IMR-90 (cell line): ENCODE results near the gene ADRA2C. TPM values are rescaled to one million over a fixed set of nuclear protein-coding genes. Genes with fewer than 3 reads are reported as not detected.

Experiments
- ATAC-seq: fragments of 200-7000 bp; cut with Tn5 transposase; 2 replicates; pipeline ENCODE4 v1.9.1; 2020; ENCODE audit warnings: low read depth, mild to moderate bottlenecking, moderate library complexity
- BruUV-seq: library from RNA; stranded (reverse); fragments of 400-500 nt; replicated peaks from 2 replicates; lab custom pipeline; 2021; lab: Mats Ljungman, UMichigan
- CTCF ChIA-PET: fragments of 300-600 bp; formaldehyde crosslinking; extraction: SDS; loops from one replicate; lab custom pipeline; 2021; ENCODE audit warnings: antibody characterized with exemption; lab: Yijun Ruan, JAX
- POLR2A ChIA-PET: fragments of 300-600 bp; sonication (Branson Sonifier 250); formaldehyde crosslinking; loops from one replicate; lab custom pipeline; 2022; ENCODE audit warnings: antibody characterized with exemption; ENCODE audit not compliant: unreplicated experiment; lab: Charles Lee
- DNase-seq: peaks from one replicate; pipeline ENCODE4 v3.0.0; 2013
- H2AFZ ChIP-seq: replicated peaks from 2 replicates; pipeline ENCODE3; 2013; ENCODE audit warnings: low read length, mild to moderate bottlenecking; ENCODE audit not compliant: poor library complexity
- H2AK5ac ChIP-seq: 2 replicates; pipeline ENCODE4 v1.6.1; 2013; ENCODE audit warnings: low read depth, low read length, inconsistent platforms
- H2AK9ac ChIP-seq: replicated peaks from 2 replicates; pipeline ENCODE3; 2013; ENCODE audit warnings: mild to moderate bottlenecking, low read depth, low read length, moderate library complexity; ENCODE audit not compliant: poor library complexity
- H2BK120ac ChIP-seq: 2 replicates; pipeline ENCODE4 v1.6.1; 2013; ENCODE audit warnings: low read depth, low read length, inconsistent platforms
- H2BK15ac ChIP-seq: 3 replicates; pipeline ENCODE4 v1.6.1; 2013; ENCODE audit warnings: low read depth, low read length, inconsistent platforms
- H2BK20ac ChIP-seq: 2 replicates; pipeline ENCODE4 v1.6.1; 2013; ENCODE audit warnings: low read depth, mild to moderate bottlenecking, inconsistent platforms, low read length, moderate library complexity
- H2BK5ac ChIP-seq: 2 replicates; pipeline ENCODE4 v1.6.1; 2013; ENCODE audit warnings: mild to moderate bottlenecking, low read depth, low read length, inconsistent platforms; ENCODE audit not compliant: poor library complexity, severe bottlenecking
- H3K14ac ChIP-seq: replicated peaks from 2 replicates; pipeline ENCODE4 v1.6.1; 2013; ENCODE audit warnings: low read depth, low read length, inconsistent platforms
- H3K18ac ChIP-seq: 2 replicates; pipeline ENCODE4 v1.6.1; 2013; ENCODE audit warnings: low read depth, low read length, control low read depth
- H3K23ac ChIP-seq: 2 replicates; pipeline ENCODE4 v1.6.1; 2013; ENCODE audit warnings: low read depth, low read length, inconsistent platforms
- H3K27ac ChIP-seq: 2 replicates; pipeline ENCODE4 v1.5.1; 2013; ENCODE audit warnings: mild to moderate bottlenecking, control low read depth, low read length; ENCODE audit not compliant: insufficient read depth
- H3K27me3 ChIP-seq: 2 replicates; pipeline ENCODE4 v1.6.1; 2013; ENCODE audit warnings: low read length; ENCODE audit not compliant: control insufficient read depth, insufficient read depth
- H3K36me3 ChIP-seq: 2 replicates; pipeline ENCODE4 v1.6.1; 2013; ENCODE audit warnings: low read length, mixed read lengths; ENCODE audit not compliant: control insufficient read depth, insufficient read depth
- H3K4ac ChIP-seq: 2 replicates; pipeline ENCODE4 v1.6.1; 2013; ENCODE audit warnings: low read depth, low read length, inconsistent platforms
- H3K4me1 ChIP-seq: 2 replicates; pipeline ENCODE4 v1.6.1; 2013; ENCODE audit warnings: low read length, mixed read lengths; ENCODE audit not compliant: control insufficient read depth, insufficient read depth
- H3K4me2 ChIP-seq: 2 replicates; pipeline ENCODE4 v1.6.1; 2013; ENCODE audit warnings: low read depth, mild to moderate bottlenecking, control low read depth, low read length, moderate library complexity
- H3K4me3 ChIP-seq: 2 replicates; pipeline ENCODE4 v1.5.1; 2013; ENCODE audit warnings: low read depth, mild to moderate bottlenecking, control low read depth, low read length, moderate library complexity; ENCODE audit not compliant: insufficient read depth
- H3K56ac ChIP-seq: 2 replicates; pipeline ENCODE4 v1.6.1; 2013; ENCODE audit warnings: low read length, inconsistent platforms; ENCODE audit not compliant: insufficient read depth; ENCODE audit errors: extremely low read depth
- H3K79me1 ChIP-seq, 2 experiments: 2 replicates each; pipeline ENCODE4 v1.6.1; 2013; ENCODE audit warnings: low read length in 2 of 2, inconsistent platforms in 1 of 2, low read depth in 1 of 2
- H3K9ac ChIP-seq: 2 replicates; pipeline ENCODE4 v1.6.1; 2013; ENCODE audit warnings: low read depth, low read length, control low read depth
- H3K9me1 ChIP-seq: 2 replicates; pipeline ENCODE4 v1.6.1; 2013; ENCODE audit warnings: low read length, inconsistent platforms; ENCODE audit not compliant: insufficient read depth
- H3K9me3 ChIP-seq: 2 replicates; pipeline ENCODE4 v1.6.1; 2013; ENCODE audit warnings: low read length; ENCODE audit not compliant: control insufficient read depth, insufficient read depth
- H4K20me1 ChIP-seq: 2 replicates; pipeline ENCODE4 v1.6.1; 2013; ENCODE audit warnings: low read length, inconsistent platforms; ENCODE audit not compliant: insufficient read depth
- H4K5ac ChIP-seq: 2 replicates; pipeline ENCODE4 v1.6.1; 2013; ENCODE audit warnings: mild to moderate bottlenecking, low read depth, low read length, control low read depth
- H4K8ac ChIP-seq, 2 experiments: 2 replicates each; pipeline ENCODE4 v1.6.1; 2013; ENCODE audit warnings: low read depth in 2 of 2, low read length in 2 of 2, control low read depth in 1 of 2, inconsistent platforms in 1 of 2
- H4K91ac ChIP-seq: 2 replicates; pipeline ENCODE4 v1.6.1; 2013; ENCODE audit warnings: low read depth, low read length, inconsistent platforms; ENCODE audit not compliant: insufficient read depth
- CEBPB ChIP-seq: IDR thresholded peaks from 2 replicates; pipeline ENCODE4 v1.6.1; 2012; ENCODE audit warnings: low read depth, low read length, improper control_type of control experiment
- ELK1 ChIP-seq: fragments of 150-350 bp; IDR thresholded peaks from 2 replicates; pipeline ENCODE4 v1.6.1; 2016; ENCODE audit warnings: low read depth, mild to moderate bottlenecking, low read length, moderate library complexity, borderline replicate concordance
- MAFK ChIP-seq: IDR thresholded peaks from 2 replicates; pipeline ENCODE4 v1.6.1; 2012; ENCODE audit warnings: low read depth, low read length, improper control_type of control experiment
- MXI1 ChIP-seq: IDR thresholded peaks from 2 replicates; pipeline ENCODE4 v1.6.1; 2012; ENCODE audit warnings: low read depth, mild to moderate bottlenecking, low read length, moderate library complexity, borderline replicate concordance
- POLR2A ChIP-seq: IDR thresholded peaks from 2 replicates; pipeline ENCODE4 v1.6.1; 2012; ENCODE audit warnings: mild to moderate bottlenecking, low read depth, low read length
- RAD21 ChIP-seq: IDR thresholded peaks from 2 replicates; pipeline ENCODE4 v1.6.1; 2012; ENCODE audit warnings: low read length, improper control_type of control experiment
- RCOR1 ChIP-seq: IDR thresholded peaks from 2 replicates; pipeline ENCODE4 v1.6.1; 2012; ENCODE audit warnings: mild to moderate bottlenecking, low read length, improper control_type of control experiment; ENCODE audit not compliant: insufficient replicate concordance
- USF2 ChIP-seq: fragments of 150-350 bp; IDR thresholded peaks from 2 replicates; pipeline ENCODE4 v1.6.1; 2017; ENCODE audit warnings: mild to moderate bottlenecking, antibody characterized with exemption, low read length, low read depth
- whole genome bisulfite sequencing, 2 experiments: methylation state at CpG; one replicate each; pipeline versions ENCODE4 v1.1.5 to v1.1.7; 2013; ENCODE audit warnings: missing lambda C conversion rate in 2 of 2; ENCODE audit not compliant: insufficient read length in 1 of 2; ENCODE audit errors: extremely low coverage in 2 of 2; 5-methylcytosine and 5-hydroxymethylcytosine counted together
- dilution Hi-C: fragments of 300-500 bp; cut with HindIII; formaldehyde crosslinking; loops from one replicate; pipeline ENCODE4 v1.14.3; 2018; ENCODE audit warnings: low sequenced_read_pairs; ENCODE audit not compliant: unreplicated experiment
- in situ Hi-C: fragments of 300-500 bp; cut with MboI; formaldehyde crosslinking; loops from 3 replicates; pipeline ENCODE4 v1.14.3; 2019; ENCODE audit warnings: low sequenced_read_pairs, inconsistent platforms, mixed read lengths
- intact Hi-C: fragments of 100-400 bp; cut with micrococcal nuclease; formaldehyde crosslinking; loops from 2 replicates; pipeline ENCODE4 v1.10.0; 2022
- polyA plus RNA-seq, 3 experiments: library from polyadenylated mRNA; depleted of rRNA; stranded (reverse); fragments of >200 nt; gene quantifications; 2 replicates each; pipeline ENCODE4 v1.2.3, GENCODE V29; 2012; ENCODE audit warnings: low replicate concordance in 1 of 3
- total RNA-seq: library from RNA; depleted of rRNA; stranded (reverse); fragments of >200 nt; gene quantifications from 2 replicates; pipeline ENCODE4 v1.2.3, GENCODE V29; 2012

The ADRA2C gene
- total and polyA plus RNA-seq, 2 of the 4 experiments (the other 2 are of a cell fraction): under 0.01 to 0.14 TPM

- dilution Hi-C loops (no loop called here), intact Hi-C loops (no loop called here), in situ Hi-C loops (no loop called here)
- POLR2A ChIA-PET: no interaction called here
- Histone ChIP-seq H3K4me1 (no peaks in the 10 kb centered on the region), H2AK9ac (no peak overlapping the region), H3K4me2 (no peak overlapping the region), H3K9me3 (no peaks in the 10 kb centered on the region), H2BK5ac (no peak overlapping the region), H3K56ac (no peak overlapping the region), H3K9ac (no peak overlapping the region), H4K91ac (no peak overlapping the region), H3K18ac (no peak overlapping the region), H3K9me1 (no peaks in the 10 kb centered on the region), H3K79me1 (no peaks in the 10 kb centered on the region), H3K14ac (no peak overlapping the region), H4K8ac (no peak overlapping the region), H3K4ac (no peak overlapping the region), H3K23ac (no peak overlapping the region), H2BK15ac (no peak overlapping the region), H4K5ac (no peak overlapping the region), H3K27ac (no peak overlapping the region), H2BK20ac (no peak overlapping the region), H3K4me3 (no peak overlapping the region), H2AK5ac (no peak overlapping the region), H2AFZ (no peak overlapping the region), H3K27me3 (peaks cover 14% of the 10 kb centered on the region), H3K36me3 (no peaks in the 10 kb centered on the region), H2BK120ac (no peak overlapping the region), H4K20me1 (no peaks in the 10 kb centered on the region)
- CTCF ChIA-PET: no interaction called here
- DNase-seq (no peak), ATAC-seq (no peak)
- BruUV-seq: no TSS peak
- no CpG with 5 or more reads among the region's 6 CpGs for WGBS, 2 experiments
- no peak for TF ChIP-seq RAD21
- TF ChIP-seq MAFK: no peak
- TF ChIP-seq POLR2A: no peak
- TF ChIP-seq RCOR1: no peak
- no peak for TF ChIP-seq ELK1
- TF ChIP-seq USF2: no peak
- no peak for TF ChIP-seq MXI1
- no peak for TF ChIP-seq CEBPB
These were observed 45.4 kb downstream of the ADRA2C start for GRCh38 chr4:3811621-3812020.
